ENCODE measurements around the gene SLC5A7. TPM values are rescaled to one million over a fixed set of nuclear protein-coding genes. Genes with fewer than 3 reads are reported as not detected.

The SLC5A7 gene
- total RNA-seq, 4 donors from 2014 or later = 0.21 to 0.28 TPM; not detected in 2

DNA sequence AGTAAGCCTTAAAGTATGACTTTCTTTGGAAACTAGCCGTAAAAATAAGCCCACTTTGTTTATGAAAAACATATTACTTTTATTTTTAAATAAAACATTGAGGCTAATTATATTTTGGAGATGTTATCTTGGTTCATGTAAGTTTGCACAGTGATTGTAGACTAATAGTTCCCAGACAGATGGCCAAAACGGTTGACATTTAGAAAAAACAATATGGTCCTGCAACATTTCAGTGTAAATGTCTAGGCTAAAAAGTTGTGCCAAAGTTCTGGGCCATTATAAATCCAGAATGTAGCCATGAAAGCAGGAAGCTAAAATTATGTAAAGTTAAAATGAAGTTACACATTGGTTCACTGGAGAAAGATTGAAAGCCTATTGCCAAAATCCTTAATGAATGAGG is 43.6 kb downstream of the SLC5A7 start:
- H3K36me3 ChIP-seq = no peaks in the 10 kb centered on the region
- H3K27me3 ChIP-seq = no peaks in the 10 kb centered on the region
- no peak for TF ChIP-seq POLR2A (IDR thresholded peaks at IDR 0.05)
- TF ChIP-seq, protein P1, sequence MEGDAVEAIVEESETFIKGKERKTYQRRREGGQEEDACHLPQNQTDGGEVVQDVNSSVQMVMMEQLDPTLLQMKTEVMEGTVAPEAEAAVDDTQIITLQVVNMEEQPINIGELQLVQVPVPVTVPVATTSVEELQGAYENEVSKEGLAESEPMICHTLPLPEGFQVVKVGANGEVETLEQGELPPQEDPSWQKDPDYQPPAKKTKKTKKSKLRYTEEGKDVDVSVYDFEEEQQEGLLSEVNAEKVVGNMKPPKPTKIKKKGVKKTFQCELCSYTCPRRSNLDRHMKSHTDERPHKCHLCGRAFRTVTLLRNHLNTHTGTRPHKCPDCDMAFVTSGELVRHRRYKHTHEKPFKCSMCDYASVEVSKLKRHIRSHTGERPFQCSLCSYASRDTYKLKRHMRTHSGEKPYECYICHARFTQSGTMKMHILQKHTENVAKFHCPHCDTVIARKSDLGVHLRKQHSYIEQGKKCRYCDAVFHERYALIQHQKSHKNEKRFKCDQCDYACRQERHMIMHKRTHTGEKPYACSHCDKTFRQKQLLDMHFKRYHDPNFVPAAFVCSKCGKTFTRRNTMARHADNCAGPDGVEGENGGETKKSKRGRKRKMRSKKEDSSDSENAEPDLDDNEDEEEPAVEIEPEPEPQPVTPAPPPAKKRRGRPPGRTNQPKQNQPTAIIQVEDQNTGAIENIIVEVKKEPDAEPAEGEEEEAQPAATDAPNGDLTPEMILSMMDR (IDR thresholded peaks at IDR 0.05) = no peak
- no peaks in the 10 kb centered on the region for H3K4me1 ChIP-seq
- no peak overlapping the region for H3K4me3 ChIP-seq
- no peak overlapping the region for H3K27ac ChIP-seq
- intact Hi-C loops (cut with DNase I; ENCODE audit: low total_unique reads) = no loop called here
- H3K9me3 ChIP-seq = no peaks in the 10 kb centered on the region
- no peak for DNase-seq

- no peaks in the 10 kb centered on the region for H3K9me3 ChIP-seq
- intact Hi-C loops (cut with DNase I; ENCODE audit: low total_unique reads) = no loop called here
- no peaks in the 10 kb centered on the region for H3K27me3 ChIP-seq
- TF ChIP-seq POLR2A (IDR thresholded peaks at IDR 0.05) = no peak
- TF ChIP-seq, protein P1 (IDR thresholded peaks at IDR 0.05) = no peak
- H3K36me3 ChIP-seq = no peaks in the 10 kb centered on the region
- no peaks in the 10 kb centered on the region for H3K4me1 ChIP-seq
- H3K27ac ChIP-seq = no peak overlapping the region
- no peak for DNase-seq
- no peak overlapping the region for H3K4me3 ChIP-seq
Observed at GRCh38 chr2:108031471-108031941, 45.2 kb downstream of the SLC5A7 start.

DNA sequence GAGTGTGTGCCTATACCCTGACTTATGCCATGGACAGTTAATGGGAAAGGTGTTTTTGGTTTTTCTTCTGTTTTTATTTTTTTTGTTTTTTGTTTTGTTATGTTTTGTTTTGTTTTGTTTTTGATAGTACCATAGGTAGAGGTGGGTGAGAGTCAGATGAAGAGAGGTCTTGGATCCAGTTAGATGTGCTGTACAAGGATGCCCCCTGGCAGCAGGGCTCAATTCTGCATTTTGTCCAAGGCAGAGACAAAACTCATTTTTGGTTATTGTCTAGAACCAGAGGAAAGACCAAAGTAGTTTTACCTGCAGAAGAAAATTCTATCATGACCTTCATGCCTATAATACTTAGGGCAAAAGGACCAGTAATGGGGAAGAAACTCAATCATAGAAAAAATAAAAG is 48.5 kb downstream of the SLC5A7 start:
- intact Hi-C loops (cut with DNase I; ENCODE audit: low total_unique reads) = no loop called here
- Histone ChIP-seq H3K27me3 (no peaks in the 10 kb centered on the region), H3K4me1 (no peaks in the 10 kb centered on the region), H3K36me3 (no peaks in the 10 kb centered on the region), H3K4me3 (no peak overlapping the region), H3K9me3 (no peaks in the 10 kb centered on the region), H3K27ac (no peak overlapping the region)
- DNase-seq = no peak
- TF ChIP-seq, protein P1 (IDR thresholded peaks at IDR 0.05) = no peak
- TF ChIP-seq POLR2A (IDR thresholded peaks at IDR 0.05) = no peak

- intact Hi-C loops (cut with DNase I; ENCODE audit: low total_unique reads) = no loop called here
- no peaks in the 10 kb centered on the region for H3K4me1 ChIP-seq
- TF ChIP-seq POLR2A (IDR thresholded peaks at IDR 0.05) = no peak
- TF ChIP-seq, protein P1 (IDR thresholded peaks at IDR 0.05) = no peak
Observed at GRCh38 chr2:108048752-108049151, 62.4 kb downstream of the SLC5A7 start.

DNA sequence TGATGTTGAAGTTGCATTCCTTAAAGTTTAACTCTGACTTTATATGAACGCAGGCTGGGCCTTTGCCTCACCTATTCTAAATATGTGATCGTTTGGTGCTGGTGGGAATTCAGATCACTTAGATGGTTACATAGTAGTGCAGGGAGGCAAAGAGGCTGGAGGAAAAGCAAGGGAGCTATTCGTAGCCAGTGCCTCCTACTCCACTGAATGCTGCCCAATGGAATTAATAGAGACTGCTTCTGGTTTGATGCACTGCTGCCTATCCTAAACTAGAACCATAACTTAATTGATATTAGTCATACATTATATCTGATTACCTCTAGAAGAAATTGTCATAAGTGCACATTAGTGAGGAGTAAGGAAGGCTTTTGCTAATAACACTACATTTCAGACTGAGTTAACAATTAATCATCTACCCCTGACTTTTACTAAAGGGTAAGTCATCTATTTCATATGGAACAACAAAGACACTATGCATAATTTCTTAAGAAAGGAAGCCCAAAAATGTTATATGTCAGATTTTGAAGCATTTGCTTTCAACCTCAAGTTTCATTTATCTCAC is 72.3 kb downstream of the SLC5A7 start:
- Histone ChIP-seq H3K36me3 (no peaks in the 10 kb centered on the region), H3K9me3 (no peaks in the 10 kb centered on the region), H3K4me1 (no peaks in the 10 kb centered on the region), H3K4me3 (no peak overlapping the region), H3K27me3 (no peaks in the 10 kb centered on the region), H3K27ac (no peak overlapping the region)
- intact Hi-C loops (cut with DNase I; ENCODE audit: low total_unique reads) = no loop called here
- no peak for DNase-seq
- TF ChIP-seq, protein P1 (IDR thresholded peaks at IDR 0.05) = no peak
- TF ChIP-seq POLR2A (IDR thresholded peaks at IDR 0.05) = no peak

More at GRCh38 chr2:108048752-108049151, 62.4 kb downstream of the SLC5A7 start:
- Histone ChIP-seq H3K36me3 (no peaks in the 10 kb centered on the region), H3K27ac (no peak overlapping the region), H3K27me3 (no peaks in the 10 kb centered on the region), H3K9me3 (no peaks in the 10 kb centered on the region), H3K4me3 (no peak overlapping the region)
- DNase-seq = no peak

Measured in uterus (tissue), 4 donors.